NCI-H1436 treated with DMSO at 0.1 percent for 48 hours (cell line): ENCODE data around the gene PC.
A peak's percentile ranks its signal among the peaks of the same experiment; 100 is the strongest.
"Not testable (repeated sequence)": the region's sequence is repeated elsewhere in the genome, so short reads cannot be mapped to it uniquely, and the experiment has no call there.

ENCODE experiments used
- DNase-seq: peaks from one replicate; lab custom pipeline; 2025; lab: John Stamatoyannopoulos, UW

PC gene, protein sequence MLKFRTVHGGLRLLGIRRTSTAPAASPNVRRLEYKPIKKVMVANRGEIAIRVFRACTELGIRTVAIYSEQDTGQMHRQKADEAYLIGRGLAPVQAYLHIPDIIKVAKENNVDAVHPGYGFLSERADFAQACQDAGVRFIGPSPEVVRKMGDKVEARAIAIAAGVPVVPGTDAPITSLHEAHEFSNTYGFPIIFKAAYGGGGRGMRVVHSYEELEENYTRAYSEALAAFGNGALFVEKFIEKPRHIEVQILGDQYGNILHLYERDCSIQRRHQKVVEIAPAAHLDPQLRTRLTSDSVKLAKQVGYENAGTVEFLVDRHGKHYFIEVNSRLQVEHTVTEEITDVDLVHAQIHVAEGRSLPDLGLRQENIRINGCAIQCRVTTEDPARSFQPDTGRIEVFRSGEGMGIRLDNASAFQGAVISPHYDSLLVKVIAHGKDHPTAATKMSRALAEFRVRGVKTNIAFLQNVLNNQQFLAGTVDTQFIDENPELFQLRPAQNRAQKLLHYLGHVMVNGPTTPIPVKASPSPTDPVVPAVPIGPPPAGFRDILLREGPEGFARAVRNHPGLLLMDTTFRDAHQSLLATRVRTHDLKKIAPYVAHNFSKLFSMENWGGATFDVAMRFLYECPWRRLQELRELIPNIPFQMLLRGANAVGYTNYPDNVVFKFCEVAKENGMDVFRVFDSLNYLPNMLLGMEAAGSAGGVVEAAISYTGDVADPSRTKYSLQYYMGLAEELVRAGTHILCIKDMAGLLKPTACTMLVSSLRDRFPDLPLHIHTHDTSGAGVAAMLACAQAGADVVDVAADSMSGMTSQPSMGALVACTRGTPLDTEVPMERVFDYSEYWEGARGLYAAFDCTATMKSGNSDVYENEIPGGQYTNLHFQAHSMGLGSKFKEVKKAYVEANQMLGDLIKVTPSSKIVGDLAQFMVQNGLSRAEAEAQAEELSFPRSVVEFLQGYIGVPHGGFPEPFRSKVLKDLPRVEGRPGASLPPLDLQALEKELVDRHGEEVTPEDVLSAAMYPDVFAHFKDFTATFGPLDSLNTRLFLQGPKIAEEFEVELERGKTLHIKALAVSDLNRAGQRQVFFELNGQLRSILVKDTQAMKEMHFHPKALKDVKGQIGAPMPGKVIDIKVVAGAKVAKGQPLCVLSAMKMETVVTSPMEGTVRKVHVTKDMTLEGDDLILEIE

DNA sequence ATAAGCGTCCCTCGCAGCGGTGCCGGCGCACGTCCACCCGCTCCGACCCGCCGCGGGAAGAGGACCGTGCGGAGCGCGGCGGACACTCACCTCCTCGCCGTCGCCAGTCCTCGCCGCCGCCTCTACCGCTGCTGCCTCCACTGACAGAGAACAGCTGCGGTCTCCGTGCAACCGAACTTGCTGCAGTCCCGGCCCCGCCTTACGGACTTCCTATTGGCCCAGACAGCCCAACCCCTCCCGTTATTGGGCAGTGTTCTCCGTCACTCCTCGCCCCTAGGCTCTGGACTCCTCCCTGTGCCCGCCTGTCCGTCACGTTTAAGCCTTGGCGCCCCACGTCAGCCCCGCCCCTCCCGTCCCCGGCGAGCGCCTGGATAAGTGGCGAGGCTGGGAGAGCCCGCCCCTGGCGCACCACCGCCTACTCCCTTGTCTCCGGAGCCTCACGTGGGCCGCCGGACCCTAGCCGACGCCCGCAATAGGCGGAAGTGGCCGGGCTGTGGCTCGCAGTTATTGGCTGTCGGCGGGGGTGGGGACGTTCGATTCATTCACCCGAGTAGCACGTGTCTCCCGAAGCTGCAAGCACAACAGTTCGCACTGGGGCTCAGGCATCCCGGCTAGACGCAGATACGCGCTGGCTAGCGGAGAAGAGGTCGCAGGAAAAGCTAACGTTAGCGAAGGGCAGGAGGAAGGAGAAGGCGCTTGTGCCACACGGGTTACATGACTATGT is at the start of gene PC:
PC (minus strand) TSS at position 152 of the 724 bp plus-strand sequence. CDS start 86,224 bp downstream, outside the sequence.
- peak; percentile 95 for DNase-seq

DNA sequence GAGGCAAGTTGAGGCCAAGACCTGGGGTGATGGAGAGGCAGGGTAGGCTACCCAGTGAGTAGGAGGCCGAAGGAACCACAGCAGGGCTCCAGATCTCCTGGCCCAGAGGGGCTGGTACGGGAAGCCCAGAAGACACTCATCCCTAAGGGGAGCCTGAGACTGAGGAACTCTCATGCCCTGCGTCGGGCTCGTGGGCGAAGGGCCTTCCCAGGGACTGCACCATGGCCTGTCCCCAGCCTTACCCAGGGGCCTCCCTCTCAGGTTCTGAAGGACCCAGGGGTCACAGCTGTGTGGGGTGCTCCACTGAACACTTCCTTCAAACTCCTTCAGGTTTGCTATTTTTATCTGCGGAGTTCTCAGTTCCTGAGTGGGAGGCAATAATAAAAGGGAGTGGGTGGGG is 48.9 kb upstream of the PC start:
- DNase-seq: no peak

DNA sequence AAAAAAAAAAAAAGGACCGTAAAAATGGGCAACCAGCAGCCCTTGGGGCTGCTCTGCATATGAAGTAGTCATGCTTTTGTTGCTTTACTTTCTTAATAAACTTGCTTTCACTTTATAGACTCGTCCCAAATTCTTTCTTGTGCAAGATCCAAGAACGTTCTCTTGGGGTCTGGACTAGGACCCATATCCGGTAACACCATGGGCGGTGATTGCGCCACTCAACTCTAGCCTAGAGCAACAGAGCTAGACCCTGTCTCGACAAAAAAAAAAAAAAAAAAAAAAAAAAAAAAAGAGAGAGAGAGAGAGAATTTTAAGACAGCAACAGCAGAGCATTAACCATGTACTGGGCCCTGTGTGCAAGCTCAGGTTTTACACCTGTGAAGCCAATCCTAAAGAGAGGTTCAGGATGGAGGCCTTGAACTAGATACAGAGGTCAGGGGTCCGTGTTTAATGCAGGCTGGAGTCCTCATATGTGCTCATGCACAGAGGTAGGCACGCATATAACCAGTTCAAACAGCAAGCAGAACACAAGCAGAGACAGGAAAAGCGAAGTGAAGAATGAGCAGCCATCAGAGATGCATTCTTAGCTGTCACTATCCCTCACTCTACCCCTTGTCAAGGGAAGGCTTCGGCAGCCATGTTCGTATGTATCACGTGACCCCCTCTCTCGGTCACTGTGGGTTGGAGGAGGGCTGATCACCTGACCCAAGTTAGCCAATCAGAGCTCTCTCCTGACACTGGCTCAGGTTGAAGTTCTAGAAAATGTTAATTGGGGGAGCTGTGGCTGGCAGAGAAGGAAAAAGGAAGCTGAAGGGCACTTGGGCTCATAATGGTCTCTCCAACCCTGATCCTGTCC is 48.1 kb upstream of the PC start:
- no peak for DNase-seq

DNA sequence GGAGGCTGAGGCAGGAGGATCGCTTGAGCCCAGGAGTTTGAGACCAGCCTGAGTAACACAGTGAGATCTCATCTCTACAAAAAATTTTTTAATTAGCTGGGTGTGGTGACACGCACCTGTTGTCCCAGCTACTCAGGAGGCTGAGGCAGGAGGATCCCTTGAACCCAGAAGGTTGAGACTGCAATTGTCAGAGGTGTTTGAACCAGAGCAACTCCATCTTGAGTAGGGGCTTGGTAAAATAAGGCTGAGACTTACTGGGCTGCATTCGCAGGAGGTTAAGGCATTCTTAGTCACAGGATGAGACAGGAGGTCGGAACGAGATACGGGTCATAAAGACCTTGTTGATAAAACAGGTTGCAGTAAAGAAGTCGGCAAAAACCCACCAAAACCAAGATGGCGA is 47.0 kb upstream of the PC start:
- not testable (repeated sequence) for DNase-seq

DNA sequence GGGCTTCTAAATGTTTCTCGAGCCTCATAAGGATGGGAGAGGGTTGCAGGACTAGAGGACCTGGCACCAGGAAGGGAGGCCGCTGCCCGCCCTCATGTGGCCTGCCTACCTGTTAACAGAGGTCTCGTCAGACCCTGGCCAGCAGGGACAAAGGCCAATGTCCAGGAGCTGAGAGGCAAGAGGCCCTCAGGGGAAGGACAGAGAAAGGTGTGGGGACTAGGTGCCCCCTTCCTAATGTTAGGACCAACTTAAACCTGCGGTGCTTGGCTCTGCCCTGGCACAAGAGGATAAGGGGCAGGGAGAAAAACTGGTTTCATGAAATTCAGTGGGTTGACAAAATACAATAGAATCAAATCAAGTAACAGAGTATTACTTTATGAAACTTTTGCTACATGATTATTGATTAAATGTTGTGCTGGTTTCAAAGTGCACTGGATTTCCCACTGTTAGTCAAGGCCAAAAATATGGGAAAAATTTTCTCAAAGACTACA is 44.8 kb upstream of the PC start:
- no peak for DNase-seq

DNA sequence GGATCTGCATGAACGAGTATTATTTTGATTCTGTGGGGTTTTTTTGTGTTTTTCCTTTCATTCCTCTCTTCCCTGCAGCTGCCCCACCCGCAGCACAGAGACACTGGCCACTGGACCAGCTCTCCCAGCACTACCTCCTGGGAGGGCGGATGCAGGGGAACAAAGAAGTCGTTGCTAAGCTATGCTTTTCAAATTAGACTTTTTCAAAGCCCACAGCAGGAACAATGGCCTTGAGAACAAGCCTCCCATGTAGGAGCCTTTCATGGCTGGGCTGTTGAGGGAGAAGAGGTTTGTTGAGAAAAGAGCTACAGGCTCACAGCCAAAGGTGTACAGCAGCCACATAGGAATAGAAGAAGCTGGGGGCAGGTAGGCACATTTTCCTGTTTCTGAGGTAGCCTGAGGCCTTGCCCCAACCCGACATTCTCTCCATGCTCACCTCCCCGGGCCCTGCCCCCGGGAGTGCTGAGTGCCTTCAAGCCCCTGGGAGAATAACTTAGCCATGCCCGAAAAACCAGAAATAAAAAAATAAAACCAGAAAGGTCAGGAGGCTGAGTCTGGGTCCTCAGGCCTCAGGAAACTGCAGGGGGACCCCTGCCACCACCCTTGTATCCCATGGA is 44.2 kb upstream of the PC start:
- no peak for DNase-seq

DNA sequence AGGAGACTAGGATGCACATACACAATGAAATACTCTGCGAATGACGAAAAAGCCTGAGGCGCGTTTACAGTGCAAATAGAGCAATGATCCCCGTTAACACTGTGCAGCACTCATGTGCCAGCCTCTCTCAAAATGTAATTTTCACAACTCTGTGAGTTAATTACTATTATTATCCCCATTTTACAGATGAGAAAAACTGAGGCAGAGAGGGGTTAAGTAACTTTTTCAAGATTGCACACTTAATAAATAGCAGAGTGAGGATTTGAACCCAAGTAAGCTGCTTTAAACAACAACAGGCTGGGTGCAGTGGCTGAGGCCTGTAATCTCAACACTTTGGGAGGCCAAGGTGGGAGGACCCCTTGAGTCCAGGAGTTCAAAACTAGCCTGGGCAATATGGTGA is 43.1 kb upstream of the PC start:
- no peak for DNase-seq

DNA sequence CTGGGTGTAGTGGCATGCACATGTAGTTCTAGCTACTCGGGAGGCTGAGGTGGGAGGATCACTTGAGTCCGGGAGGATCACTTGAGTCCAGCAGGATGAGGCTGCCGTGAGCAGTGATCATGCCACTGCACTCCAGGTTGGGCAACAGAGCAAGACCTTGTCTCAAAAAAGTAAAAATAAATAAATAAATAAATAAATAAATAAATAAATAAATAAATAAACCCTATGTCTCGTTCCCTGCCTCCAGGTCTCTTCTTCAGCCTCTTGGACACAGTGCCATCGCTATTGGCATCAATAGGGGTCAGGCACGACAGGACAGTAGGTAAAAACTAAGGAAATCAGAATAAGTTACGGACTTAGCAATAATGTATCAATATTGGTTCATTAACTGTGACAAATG is 41.4 kb upstream of the PC start:
- DNase-seq: no peak

DNA sequence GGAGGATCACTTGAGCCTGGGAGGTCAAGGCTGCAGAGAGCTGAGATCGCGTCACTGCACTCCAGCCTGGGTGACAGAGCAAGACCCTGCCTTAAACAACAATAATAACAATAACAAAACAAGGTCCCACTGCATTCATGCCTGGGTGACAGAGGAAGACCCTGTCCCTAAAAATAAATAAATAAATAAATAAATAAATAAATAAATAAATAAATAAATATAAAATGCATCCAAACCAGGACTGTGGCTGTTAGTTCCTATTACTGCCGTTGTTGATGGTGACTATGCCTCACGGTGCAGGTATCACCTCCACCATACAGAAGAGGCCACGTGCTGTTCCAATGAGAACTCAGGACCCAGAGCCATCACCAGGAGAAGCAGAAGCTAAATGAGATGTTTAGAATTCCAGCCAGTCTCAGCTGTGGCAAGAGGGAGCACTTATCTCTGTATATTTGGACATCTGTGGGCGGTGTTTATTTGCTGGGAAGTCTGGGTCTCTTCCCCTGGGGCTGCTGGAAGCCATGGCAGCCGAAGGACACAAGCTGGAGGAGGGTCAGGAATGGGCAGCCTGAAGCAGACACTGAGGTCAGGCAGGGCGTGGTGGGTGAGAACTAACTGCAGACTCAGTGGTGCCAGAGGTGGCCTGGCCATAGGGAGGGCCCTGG is 38.6 kb upstream of the PC start:
- no peak for DNase-seq

DNA sequence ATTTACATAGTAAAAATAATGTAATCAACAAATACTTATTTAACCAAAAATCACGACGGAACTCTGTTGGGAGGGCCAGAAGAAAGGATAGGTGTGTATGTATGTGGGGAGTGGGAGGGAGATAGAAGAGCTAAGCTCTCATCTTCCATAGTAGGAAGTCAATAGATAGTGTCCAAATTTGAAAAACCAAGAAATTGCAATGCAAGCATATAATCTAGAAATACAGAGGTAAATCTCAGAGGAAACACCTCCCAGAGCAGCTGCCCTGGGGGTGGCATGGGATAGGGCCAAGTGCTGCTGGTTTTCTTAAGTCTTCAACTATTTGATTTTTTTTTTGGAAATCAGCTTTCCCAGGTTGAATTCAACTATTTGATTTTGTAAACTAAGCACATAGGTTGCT is 33.9 kb upstream of the PC start:
- no peak for DNase-seq

DNA sequence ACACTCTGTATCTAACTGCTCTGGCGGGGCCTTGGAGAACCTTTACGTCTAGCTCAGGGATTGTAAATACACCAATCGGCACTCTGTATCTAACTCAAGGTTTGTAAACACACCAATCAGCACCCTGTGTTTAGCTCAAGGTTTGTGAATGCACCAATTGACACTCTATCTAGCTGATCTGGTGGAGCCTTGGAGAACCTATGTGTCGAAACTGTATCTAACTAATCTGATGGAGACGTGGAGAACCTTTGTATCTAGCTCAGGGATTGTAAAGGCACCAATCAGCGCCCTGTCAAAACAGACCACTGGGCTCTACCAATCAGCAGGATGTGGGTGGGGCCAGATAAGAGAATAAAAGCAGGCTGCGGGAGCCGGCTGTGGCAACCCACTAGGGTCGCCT is 31.2 kb upstream of the PC start:
- DNase-seq: not testable (repeated sequence)

DNA sequence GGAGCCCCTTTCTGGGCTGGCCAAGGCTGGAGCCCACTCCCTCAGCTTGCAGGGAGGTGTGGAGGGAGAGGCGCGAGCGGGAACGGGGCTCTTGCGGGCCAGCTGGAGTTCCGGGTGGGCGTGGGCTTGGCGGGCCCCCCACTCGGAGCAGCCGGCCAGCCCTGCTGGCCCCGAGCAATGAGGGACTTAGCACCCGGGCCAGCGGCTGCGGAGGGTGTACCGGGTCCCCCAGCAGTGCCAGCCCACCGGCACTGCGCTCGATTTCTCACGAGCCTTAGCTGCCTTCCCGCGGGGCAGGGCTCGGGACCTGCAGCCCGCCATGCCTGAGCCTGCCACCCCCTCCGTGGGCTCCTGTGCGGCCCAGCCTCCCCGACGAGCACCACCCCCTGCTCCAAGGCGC is 30.6 kb upstream of the PC start:
- not testable (repeated sequence) for DNase-seq

DNA sequence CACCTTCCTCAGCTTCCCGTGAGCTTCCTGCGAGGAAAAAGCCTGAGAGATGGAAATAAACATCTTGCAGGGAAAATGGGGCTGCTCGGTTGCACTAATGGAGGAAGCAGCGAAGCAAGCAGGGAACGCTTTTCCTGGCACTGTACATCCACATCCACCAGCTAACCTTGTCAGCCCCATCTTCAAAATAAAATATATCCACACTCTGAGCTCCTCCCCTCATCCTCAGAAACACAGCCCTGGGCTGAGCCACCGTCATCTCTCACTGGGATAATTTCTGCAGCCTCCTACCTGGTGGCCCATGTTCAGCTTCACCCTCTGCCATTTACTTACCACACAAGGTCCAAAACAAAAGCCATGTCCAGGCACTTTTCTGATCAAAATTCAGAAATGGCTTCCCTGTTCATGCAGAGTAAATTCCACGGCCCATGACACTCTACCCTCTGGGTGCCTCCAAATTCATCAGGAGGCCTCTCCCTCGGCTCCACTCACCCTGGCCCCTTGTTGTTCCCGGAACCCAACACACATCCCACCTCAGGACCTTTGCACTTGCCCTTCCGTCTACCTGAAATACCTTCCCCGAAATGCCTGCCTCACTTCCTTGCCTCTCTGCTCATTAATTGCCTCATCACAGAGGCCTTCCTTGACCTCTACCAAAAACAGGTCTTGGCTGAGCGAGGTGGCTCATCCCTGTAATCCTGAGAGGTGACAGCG is 29.9 kb upstream of the PC start:
- DNase-seq: no peak

DNA sequence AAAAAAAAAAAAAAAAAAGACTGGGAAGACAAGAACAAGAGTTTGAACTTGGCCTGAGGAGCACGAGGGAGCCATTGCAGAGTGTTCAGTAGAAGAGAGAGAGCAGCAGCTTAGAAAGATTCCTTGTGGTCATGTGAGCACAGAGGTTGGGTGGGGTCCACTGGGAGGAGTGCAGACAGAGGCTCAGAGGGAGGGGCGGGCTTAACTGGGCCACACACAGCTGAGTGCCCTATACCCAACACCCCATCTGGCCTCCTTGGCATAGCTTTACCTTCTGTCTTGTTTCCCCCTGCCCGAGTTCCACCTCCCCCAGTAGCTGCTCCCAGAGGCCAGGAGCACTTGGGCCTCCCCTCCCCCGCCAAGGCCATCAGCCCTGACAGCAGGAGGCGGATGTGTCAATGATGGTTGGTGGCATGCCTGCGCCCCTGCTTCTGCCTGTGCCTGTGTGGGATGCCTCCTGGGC is 29.0 kb upstream of the PC start:
- DNase-seq: no peak

DNA sequence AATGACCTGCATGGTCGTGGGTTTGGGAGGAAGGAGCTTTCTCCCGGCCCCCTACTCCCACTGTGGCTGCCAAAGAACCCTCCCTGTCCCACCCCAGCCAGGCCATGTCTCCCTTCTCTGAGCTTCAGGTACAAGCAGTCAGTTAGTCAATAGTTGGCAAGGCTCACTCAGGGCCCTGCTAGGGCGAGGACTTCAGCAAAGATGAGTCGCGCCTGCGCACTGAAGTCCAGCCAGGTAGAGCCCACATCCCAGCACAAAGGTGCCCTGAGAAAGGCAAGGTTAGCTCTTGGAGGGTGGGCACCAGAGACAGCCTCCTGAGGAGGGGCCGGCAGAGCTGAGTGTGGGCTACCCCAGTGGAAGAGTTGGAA is 28.0 kb upstream of the PC start:
- DNase-seq: no peak

DNA sequence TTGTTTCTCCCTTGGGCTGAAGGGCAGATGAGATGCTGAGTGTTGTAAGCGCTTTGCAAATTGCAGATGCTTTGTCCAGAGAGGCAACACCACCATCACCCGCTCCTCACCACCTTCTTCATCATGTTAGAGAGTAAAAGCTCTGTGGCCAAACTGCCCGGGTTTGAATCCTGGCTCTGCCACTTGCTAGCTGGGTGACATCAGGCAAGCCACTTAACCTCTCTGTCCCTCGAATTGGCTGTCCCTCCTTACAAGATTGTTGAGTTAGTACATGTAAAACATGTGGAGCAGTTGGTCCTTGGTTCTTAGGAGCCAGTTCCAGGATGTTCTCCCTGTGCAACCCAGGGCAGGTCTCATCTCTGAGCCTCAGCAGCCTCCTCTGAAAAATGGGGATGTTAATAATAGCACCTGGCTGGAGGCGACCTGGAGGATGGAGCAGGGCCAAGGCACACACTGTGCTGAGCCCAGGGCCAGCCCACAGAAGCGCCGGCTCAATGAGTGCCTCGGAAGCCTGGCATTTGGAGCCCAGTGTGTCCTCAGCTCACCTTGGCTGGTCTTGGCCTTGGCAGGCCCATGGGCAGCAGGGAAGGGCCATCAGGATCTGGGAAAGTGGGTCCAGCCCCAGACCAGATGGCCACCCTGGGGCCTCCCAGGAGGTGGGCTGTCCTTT is 27.5 kb upstream of the PC start:
- no peak for DNase-seq

DNA sequence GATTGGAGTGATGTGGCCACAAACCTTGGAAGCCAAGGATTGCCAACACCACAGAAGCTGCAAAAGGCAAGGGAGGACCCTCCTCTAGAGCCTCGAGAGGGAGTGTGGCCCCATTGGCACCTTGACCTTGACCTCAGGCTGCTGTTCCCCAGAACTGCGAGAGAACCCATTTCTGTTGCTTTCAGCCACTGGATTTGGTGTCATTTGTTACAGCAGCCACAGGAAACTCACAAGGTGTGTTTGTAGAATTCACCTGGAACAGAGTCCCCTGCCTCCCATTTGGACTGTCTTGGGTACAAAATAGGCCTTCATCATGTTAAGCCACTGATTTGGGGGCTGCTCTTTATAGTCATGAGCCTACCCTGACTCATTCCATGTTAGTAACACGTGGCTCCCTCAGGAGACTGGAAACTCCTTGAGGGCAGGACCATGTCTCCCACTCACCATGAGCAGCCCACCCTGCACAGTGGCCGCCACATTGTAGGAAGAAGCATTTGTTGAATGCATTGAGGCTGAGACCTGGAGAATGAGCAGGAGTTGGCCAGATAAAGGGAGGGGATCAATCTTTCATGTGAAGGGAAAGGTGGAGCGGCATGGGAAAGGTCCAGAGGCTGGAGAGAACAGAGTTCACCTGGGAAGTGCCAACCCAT is 25.2 kb upstream of the PC start:
- no peak for DNase-seq
